Fibroblast of upper back skin (primary cell): ENCODE data around the gene TKTL1.

Experiments used
- DNase-seq: peaks from one replicate; pipeline ENCODE4 v3.0.0-alpha.2; 2013

The TKTL1 gene

GRCh38 chrX:154348646-154349358, 53.2 kb downstream of the TKTL1 start:
- no peak for DNase-seq

DNA sequence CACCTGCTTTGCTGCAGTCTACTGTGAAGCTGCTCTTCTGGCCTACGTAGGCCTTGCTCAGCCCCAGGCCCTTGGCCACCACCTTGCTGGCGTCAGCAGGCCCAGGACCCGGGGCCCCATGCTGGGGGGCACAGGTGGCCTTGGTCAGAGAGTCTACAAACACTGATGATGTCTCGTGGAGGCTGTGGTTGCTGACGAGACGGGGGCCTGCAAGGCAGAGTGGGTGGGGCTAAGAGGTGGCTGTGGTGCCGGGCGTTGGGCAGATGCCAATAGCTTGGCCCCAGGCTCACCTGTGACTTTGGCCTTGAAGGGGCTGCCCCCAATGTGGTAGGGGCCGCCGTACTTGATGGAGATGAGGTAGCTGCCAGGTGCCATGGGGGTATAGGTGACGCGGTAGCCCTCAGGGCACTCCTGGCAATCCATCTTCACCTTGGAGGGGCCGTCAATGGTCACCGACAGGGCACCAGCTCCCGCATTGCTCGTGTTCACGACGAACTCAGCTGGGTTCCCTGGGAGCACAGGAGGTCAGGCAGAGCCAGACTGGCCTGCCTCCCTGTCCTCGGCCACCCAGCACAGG, 53.9 kb downstream of the TKTL1 start:
- no peak for DNase-seq

GRCh38 chrX:154349979-154350378, 54.4 kb downstream of the TKTL1 start:
- DNase-seq, result no peak

DNA sequence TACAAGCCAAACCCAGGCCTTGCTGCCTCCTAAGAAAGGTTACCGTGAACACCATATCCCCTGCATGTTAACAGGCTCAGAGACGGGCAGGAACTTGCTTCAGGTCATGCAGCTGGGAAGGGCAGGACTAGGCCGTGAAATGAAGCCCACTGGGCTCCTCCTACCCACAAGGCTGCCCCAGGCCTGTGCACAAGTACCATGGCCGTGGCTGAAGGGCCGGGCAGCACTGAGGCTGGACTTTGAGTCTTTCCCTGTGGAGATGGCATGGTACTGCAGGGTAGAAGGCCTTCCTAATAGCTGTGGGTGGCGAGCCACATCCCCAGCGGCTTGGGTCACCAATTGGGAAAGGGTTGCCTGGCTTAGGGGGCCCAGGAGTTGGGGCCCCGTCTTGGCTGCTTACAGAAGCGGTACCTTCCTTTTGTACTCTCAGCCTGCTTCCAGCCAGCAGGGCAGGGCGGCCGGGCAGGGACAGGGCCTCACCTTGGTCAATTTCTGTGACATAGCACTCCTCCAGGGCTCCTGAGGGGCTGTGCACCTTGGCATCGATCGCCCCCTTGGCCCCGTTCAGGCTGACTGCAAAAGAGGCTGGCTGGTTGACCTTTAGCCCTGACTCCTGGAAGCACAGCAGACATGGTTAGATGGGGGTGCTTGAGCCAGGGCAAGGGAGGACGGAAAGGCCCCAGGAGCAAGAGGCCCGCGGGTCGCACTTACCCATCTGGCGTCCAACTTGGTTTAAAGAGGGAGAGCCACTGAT, 55.0 kb downstream of the TKTL1 start:
- no peak for DNase-seq

GRCh38 chrX:154351183-154352011, 55.8 kb downstream of the TKTL1 start:
- DNase-seq, result no peak

GRCh38 chrX:154352012-154352401, 56.4 kb downstream of the TKTL1 start:
- no peak for DNase-seq

DNA sequence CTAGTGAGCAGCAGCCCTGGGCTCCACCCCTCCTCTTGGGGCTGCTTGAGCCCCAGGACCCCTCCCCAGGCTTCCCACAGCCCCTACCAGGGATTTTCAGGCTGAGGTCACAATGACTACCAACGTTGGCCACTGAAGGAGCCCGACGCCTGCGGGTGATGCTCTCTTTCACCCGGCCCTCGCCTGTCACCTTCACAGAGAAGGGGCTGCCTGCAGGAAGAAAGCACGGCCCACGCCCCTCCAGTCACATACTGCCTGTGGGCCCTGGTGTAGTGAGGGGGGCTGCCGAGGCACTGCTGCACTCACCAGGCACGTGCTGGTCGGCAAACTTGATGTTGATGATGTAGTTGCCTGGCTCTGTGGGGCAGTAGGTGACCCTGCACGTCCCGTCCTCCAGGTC, 56.9 kb downstream of the TKTL1 start:
- DNase-seq, result no peak

GRCh38 chrX:154353172-154353843, 57.7 kb downstream of the TKTL1 start:
- no peak for DNase-seq

- DNase-seq, result no peak
Observed at GRCh38 chrX:154354013-154354412, 58.4 kb downstream of the TKTL1 start.

DNA sequence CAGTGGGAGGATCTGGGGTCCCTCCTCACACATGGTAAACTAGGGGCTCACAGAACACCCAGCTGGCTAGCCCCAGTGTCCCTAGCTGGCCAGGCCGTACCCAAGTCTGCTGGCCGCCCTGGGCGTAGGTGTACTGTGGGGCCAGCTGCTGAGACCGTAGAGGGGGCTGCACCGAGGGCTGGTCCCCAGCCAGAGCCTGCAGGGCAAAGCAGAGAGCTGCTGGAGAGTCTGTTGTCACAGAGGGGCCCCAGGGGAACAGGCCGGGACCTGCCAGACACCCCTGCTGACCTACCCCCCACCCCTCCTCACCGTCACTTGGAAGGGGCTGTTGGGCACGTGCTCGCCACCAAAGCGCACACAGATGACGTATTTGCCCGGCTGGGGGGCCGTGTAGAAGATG, 58.9 kb downstream of the TKTL1 start:
- no peak for DNase-seq

DNA sequence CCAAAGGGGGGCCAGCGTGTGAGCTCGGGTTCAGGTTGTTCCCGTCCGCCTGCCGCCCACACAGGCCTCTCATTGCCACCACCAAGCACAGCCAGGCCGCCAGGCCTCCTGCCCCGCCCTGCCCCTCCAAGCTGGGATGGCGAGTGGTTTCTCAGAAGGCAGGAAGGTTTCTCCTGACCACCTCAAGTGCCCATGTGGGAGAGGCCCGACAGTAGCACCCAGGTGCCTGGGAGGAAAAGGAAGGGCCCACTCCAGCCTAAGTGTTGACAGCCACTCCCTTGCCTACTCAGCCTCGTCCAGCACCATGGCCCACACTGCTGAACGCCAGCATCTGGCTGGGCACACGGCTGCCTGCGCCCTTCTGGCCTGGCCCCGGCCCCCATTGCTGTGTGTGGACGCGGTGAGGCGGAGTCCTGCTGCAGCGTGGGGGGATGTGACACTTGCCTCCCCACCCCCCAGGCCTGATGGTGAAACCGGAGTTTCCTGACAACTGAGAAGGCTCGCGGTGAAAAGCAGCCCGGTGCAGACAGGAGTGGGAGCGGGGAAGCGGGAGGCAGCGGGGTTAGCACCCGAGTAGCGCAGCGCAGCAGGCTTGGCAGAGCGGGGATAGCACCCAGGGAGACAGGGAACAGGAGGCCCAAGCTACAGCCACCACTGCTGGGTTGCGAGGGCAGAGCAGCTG, 59.6 kb downstream of the TKTL1 start:
- no peak for DNase-seq

- no peak for DNase-seq
Observed at GRCh38 chrX:154355776-154356140, 60.2 kb downstream of the TKTL1 start.

DNA sequence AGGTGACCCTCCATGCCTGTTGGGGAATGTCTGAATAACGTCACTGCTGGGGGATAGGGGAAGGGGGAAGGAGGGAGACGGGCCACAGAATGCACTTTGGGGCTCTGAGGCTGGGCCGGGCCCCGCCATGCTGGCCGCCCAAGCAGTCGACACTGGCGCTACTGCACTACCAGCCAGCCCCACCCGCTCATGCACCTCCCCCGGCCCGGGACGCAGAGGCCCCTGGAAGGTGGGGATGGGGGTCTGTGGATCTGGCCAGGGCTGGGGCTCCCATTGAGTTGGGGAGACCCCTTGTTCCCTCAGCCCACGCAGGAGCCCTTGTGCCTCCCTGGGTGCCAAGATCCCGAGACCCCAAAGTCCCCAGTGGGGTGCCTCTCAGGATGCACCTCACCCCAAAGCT, 61.0 kb downstream of the TKTL1 start:
- no peak for DNase-seq

- DNase-seq, result no peak
Observed at GRCh38 chrX:154357205-154357604, 61.6 kb downstream of the TKTL1 start.

DNA sequence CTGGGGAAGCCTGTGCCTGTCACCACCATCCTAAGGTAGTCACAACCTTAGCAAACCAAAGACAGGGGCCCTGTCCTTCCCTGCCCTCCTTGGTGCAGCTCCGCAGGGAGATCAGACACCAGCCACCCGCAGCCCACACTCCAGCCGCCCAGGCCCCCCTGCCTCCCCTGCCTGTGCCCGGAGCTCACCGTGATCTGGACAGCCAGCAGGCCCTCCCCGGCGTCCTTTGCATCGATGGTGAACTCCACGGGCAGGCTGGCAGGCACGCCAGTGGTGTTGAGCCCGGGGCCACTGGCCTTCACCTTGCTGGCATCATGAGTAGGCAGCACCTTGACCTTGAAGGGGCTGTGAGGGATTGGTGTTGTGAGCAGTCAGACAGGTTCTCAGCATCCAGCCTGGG, 62.4 kb downstream of the TKTL1 start:
- no peak for DNase-seq

- DNase-seq, result no peak
Observed at GRCh38 chrX:154358829-154359228, 63.2 kb downstream of the TKTL1 start.

- no peak for DNase-seq
Observed at GRCh38 chrX:154359362-154360154, 64.0 kb downstream of the TKTL1 start.

DNA sequence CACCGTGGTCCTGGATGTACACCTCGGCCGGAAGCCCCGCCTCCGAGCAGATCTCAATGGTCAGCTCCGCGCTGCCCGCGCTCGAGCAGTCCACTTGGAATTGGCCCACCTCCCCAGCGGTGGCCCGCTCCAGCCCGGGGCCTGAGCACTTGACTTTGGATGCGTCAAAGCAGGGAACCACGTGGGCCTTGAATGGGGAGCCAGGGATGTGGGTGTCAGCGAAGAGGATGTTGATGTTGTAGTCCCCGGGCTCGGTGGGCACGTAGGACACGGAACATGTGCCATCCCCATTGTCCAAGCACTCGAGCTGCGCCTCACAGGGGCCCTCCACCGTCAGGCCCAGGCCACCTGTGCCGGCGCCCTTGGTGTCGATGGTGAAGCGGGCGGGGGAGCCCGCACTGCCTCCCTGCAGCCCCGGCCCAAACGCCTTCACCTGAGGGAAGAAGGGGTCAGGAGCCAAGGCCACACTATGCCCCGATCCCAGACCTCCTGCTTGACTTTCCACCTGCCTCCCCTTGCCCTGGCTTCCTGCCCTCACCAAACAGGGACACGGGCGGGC, 64.6 kb downstream of the TKTL1 start:
- no peak for DNase-seq

- no peak for DNase-seq
Observed at GRCh38 chrX:154362085-154362742, 66.6 kb downstream of the TKTL1 start.

- DNase-seq, result no peak
Observed at GRCh38 chrX:154363706-154364439, 68.3 kb downstream of the TKTL1 start.
